Measurements from ENCODE around the gene PRXL2A.

PRXL2A gene

GRCh38 chr10:80485076-80485945 lies 77.0 kb downstream of the PRXL2A start:
- Histone ChIP-seq H3K4me3 (ENCODE audit: low read depth in 1 of 2, low read length in 1 of 2) (peak overlapping the region; percentile 49 to 56), H3K27ac (peak overlapping the region; percentile 96), H3K4me1 (ENCODE audit: control insufficient read depth in 1 of 2, insufficient read depth in 1 of 2, low read depth in 1 of 2, low read length in 1 of 2) (peaks cover 72 to 77% of the 10 kb centered on the region in 2 experiments), H3K36me3 (peaks cover 10% of the 10 kb centered on the region), H3K27me3 (no peaks in the 10 kb centered on the region), H3K9me3 (no peaks in the 10 kb centered on the region)
- TF ChIP-seq, protein P1, sequence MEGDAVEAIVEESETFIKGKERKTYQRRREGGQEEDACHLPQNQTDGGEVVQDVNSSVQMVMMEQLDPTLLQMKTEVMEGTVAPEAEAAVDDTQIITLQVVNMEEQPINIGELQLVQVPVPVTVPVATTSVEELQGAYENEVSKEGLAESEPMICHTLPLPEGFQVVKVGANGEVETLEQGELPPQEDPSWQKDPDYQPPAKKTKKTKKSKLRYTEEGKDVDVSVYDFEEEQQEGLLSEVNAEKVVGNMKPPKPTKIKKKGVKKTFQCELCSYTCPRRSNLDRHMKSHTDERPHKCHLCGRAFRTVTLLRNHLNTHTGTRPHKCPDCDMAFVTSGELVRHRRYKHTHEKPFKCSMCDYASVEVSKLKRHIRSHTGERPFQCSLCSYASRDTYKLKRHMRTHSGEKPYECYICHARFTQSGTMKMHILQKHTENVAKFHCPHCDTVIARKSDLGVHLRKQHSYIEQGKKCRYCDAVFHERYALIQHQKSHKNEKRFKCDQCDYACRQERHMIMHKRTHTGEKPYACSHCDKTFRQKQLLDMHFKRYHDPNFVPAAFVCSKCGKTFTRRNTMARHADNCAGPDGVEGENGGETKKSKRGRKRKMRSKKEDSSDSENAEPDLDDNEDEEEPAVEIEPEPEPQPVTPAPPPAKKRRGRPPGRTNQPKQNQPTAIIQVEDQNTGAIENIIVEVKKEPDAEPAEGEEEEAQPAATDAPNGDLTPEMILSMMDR (IDR thresholded peaks at IDR 0.05), result no peak

- H3K27me3 ChIP-seq, result no peaks in the 10 kb centered on the region
- H3K4me3 ChIP-seq (ENCODE audit: low read depth in 1 of 2, low read length in 1 of 2), result peak overlapping the region; percentile 49 to 56
- H3K9me3 ChIP-seq, result no peaks in the 10 kb centered on the region
- peak overlapping the region; percentile 96 for H3K27ac ChIP-seq
- H3K4me1 ChIP-seq (ENCODE audit: control insufficient read depth in 1 of 2, insufficient read depth in 1 of 2, low read depth in 1 of 2, low read length in 1 of 2), result peaks cover 80 to 85% of the 10 kb centered on the region in 2 experiments
- peaks cover 18% of the 10 kb centered on the region for H3K36me3 ChIP-seq
- TF ChIP-seq, protein P1 (IDR thresholded peaks at IDR 0.05), result no peak
Observed at GRCh38 chr10:80485946-80486764, 77.8 kb downstream of the PRXL2A start.
